ENCODE measurements around the gene RNF7.
"Not testable (repeated sequence)": the region's sequence is repeated elsewhere in the genome, so short reads cannot be mapped to it uniquely, and the experiment has no call there.

The RNF7 gene

GRCh38 chr3:141784096-141784495 lies 46.0 kb downstream of the RNF7 start:
- Mint-ChIP-seq H3K36me3 (peaks cover 3% of the 10 kb centered on the region), H3K4me3 (no peak overlapping the region), H3K4me1 (ENCODE audit: low read depth) (no peaks in the 10 kb centered on the region), H3K9me3 (ENCODE audit: low read depth) (no peaks in the 10 kb centered on the region), H3K27me3 (no peaks in the 10 kb centered on the region), H3K27ac (no peak overlapping the region)

- Mint-ChIP-seq H3K27ac (no peak overlapping the region), H3K9me3 (ENCODE audit: low read depth) (no peaks in the 10 kb centered on the region)
These were observed 46.4 kb downstream of the RNF7 start for GRCh38 chr3:141784531-141784930.

GRCh38 chr3:141788149-141788548 lies 50.1 kb downstream of the RNF7 start:
- Mint-ChIP-seq H3K36me3 (no peaks in the 10 kb centered on the region), H3K27me3 (no peaks in the 10 kb centered on the region), H3K9me3 (ENCODE audit: low read depth) (no peaks in the 10 kb centered on the region), H3K27ac (no peak overlapping the region), H3K4me1 (ENCODE audit: low read depth) (peaks cover under 1% of the 10 kb centered on the region), H3K4me3 (no peak overlapping the region)

More at GRCh38 chr3:141784531-141784930, 46.4 kb downstream of the RNF7 start:
- Mint-ChIP-seq H3K4me3 (no peak overlapping the region), H3K36me3 (peaks cover 3% of the 10 kb centered on the region), H3K27me3 (no peaks in the 10 kb centered on the region), H3K4me1 (ENCODE audit: low read depth) (no peaks in the 10 kb centered on the region)

- not testable (repeated sequence) for H3K4me3 Mint-ChIP-seq; H3K36me3 Mint-ChIP-seq; H3K27me3 Mint-ChIP-seq; H3K9me3 Mint-ChIP-seq (ENCODE audit: low read depth); H3K27ac Mint-ChIP-seq; H3K4me1 Mint-ChIP-seq (ENCODE audit: low read depth)
These were observed 50.7 kb downstream of the RNF7 start for GRCh38 chr3:141788750-141789149.

- no peaks in the 10 kb centered on the region for H3K36me3 Mint-ChIP-seq
These were observed 51.2 kb downstream of the RNF7 start for GRCh38 chr3:141789281-141789680.

GRCh38 chr3:141790171-141790570 lies 52.1 kb downstream of the RNF7 start:
- H3K27ac Mint-ChIP-seq, result no peak overlapping the region
- H3K36me3 Mint-ChIP-seq, result no peaks in the 10 kb centered on the region
- no peak overlapping the region for H3K4me3 Mint-ChIP-seq
- H3K9me3 Mint-ChIP-seq (ENCODE audit: low read depth), result no peaks in the 10 kb centered on the region
- H3K27me3 Mint-ChIP-seq, result no peaks in the 10 kb centered on the region
- H3K4me1 Mint-ChIP-seq (ENCODE audit: low read depth), result peaks cover 17% of the 10 kb centered on the region

More at GRCh38 chr3:141789281-141789680, 51.2 kb downstream of the RNF7 start:
- Mint-ChIP-seq H3K9me3 (ENCODE audit: low read depth) (no peaks in the 10 kb centered on the region), H3K27me3 (no peaks in the 10 kb centered on the region), H3K4me3 (no peak overlapping the region), H3K27ac (no peak overlapping the region), H3K4me1 (ENCODE audit: low read depth) (peaks cover 8% of the 10 kb centered on the region)

GRCh38 chr3:141792495-141792894 lies 54.4 kb downstream of the RNF7 start:
- Mint-ChIP-seq H3K9me3 (ENCODE audit: low read depth) (no peaks in the 10 kb centered on the region), H3K27me3 (no peaks in the 10 kb centered on the region), H3K4me1 (ENCODE audit: low read depth) (peaks cover 38% of the 10 kb centered on the region), H3K4me3 (no peak overlapping the region), H3K36me3 (no peaks in the 10 kb centered on the region), H3K27ac (no peak overlapping the region)

- no peaks in the 10 kb centered on the region for H3K9me3 Mint-ChIP-seq (ENCODE audit: low read depth)
- peak overlapping the region; percentile 58 for H3K4me3 Mint-ChIP-seq
- peak overlapping the region; percentile 4 for H3K27ac Mint-ChIP-seq
- H3K36me3 Mint-ChIP-seq, result no peaks in the 10 kb centered on the region
- no peaks in the 10 kb centered on the region for H3K27me3 Mint-ChIP-seq
- H3K4me1 Mint-ChIP-seq (ENCODE audit: low read depth), result peaks cover 50% of the 10 kb centered on the region
These were observed 55.6 kb downstream of the RNF7 start for GRCh38 chr3:141793476-141794260.

- Mint-ChIP-seq H3K4me3 (peak overlapping the region; percentile 47), H3K36me3 (no peaks in the 10 kb centered on the region), H3K4me1 (ENCODE audit: low read depth) (peaks cover 59% of the 10 kb centered on the region)
These were observed 57.2 kb downstream of the RNF7 start for GRCh38 chr3:141795276-141795675.

GRCh38 chr3:141795741-141796080 lies 57.6 kb downstream of the RNF7 start:
- Mint-ChIP-seq H3K4me3 (peak overlapping the region; percentile 85), H3K9me3 (ENCODE audit: low read depth) (no peaks in the 10 kb centered on the region), H3K4me1 (ENCODE audit: low read depth) (peaks cover 59% of the 10 kb centered on the region), H3K27me3 (no peaks in the 10 kb centered on the region), H3K36me3 (no peaks in the 10 kb centered on the region), H3K27ac (peak overlapping the region; percentile 100)

More at GRCh38 chr3:141795276-141795675, 57.2 kb downstream of the RNF7 start:
- Mint-ChIP-seq H3K9me3 (ENCODE audit: low read depth) (no peaks in the 10 kb centered on the region), H3K27ac (peak overlapping the region; percentile 100), H3K27me3 (no peaks in the 10 kb centered on the region)

- Mint-ChIP-seq H3K4me1 (ENCODE audit: low read depth) (peaks cover 59% of the 10 kb centered on the region), H3K27me3 (no peaks in the 10 kb centered on the region), H3K9me3 (ENCODE audit: low read depth) (no peaks in the 10 kb centered on the region), H3K27ac (peak overlapping the region; percentile 100), H3K4me3 (peak overlapping the region; percentile 85), H3K36me3 (no peaks in the 10 kb centered on the region)
These were observed 58.2 kb downstream of the RNF7 start for GRCh38 chr3:141796081-141796888.

All from activated naive CD8-positive, alpha-beta T cell (primary cell).